B cell (primary cell): ENCODE data around the gene SHANK1. TPM values are rescaled to one million over a fixed set of nuclear protein-coding genes. Genes with fewer than 3 reads are reported as not detected.

Experiments
- polyA plus RNA-seq: library from polyadenylated mRNA; depleted of rRNA; stranded (reverse); fragments of >200 nt; gene quantifications from 2 replicates; pipeline ENCODE4 v1.2.3, GENCODE V29; 2012
- total RNA-seq, 2 donors: library from RNA; stranded (reverse); fragments of 120-200 nt in 1 of 2; gene quantifications; 1 replicate in 1 of 2; 2 replicates in 1 of 2; pipeline versions ENCODE4 v1.2.3 to v1.2.4, GENCODE V29; 2013 to 2022

Gene SHANK1
- total and polyA plus RNA-seq, 2 donors (not counting 1 experiment from before 2014, with no cell fraction given) = not detected

Other genes starting within 250 kb of the SHANK1 start
- gene EMC10, start 243.3 kb downstream of the SHANK1 start, total RNA-seq = 81.1 and 88.1 TPM in 2 replicates
- 51.1 and 54.4 TPM in 2 replicates for gene EMC10, start 243.3 kb downstream of the SHANK1 start, polyA plus RNA-seq
- 0.34 and 0.58 TPM in 2 replicates for gene GARIN5A, start 243.0 kb downstream of the SHANK1 start, total RNA-seq
- 0.22 and 0.37 TPM in 2 replicates for gene GARIN5A, start 243.0 kb downstream of the SHANK1 start, polyA plus RNA-seq
- 32.8 TPM in 2 replicates for gene JOSD2, start 208.6 kb downstream of the SHANK1 start, total RNA-seq
- 23.9 and 25.0 TPM in 2 replicates for gene JOSD2, start 208.6 kb downstream of the SHANK1 start, polyA plus RNA-seq
- not detected in 2 replicates for gene ASPDH, start 205.9 kb downstream of the SHANK1 start, total RNA-seq
- gene ASPDH, start 205.9 kb downstream of the SHANK1 start, polyA plus RNA-seq = not detected in 2 replicates
- gene LRRC4B, start 151.4 kb downstream of the SHANK1 start, total RNA-seq = not detected in 2 replicates
- gene LRRC4B, start 151.4 kb downstream of the SHANK1 start, polyA plus RNA-seq = 0.03 TPM in 1 of 2 replicates, not detected in the other
- 0.17 and 0.39 TPM in 2 replicates for gene SYT3, start 79.9 kb downstream of the SHANK1 start, total RNA-seq
- 0.09 TPM in 1 of 2 replicates, not detected in the other for gene SYT3, start 79.9 kb downstream of the SHANK1 start, polyA plus RNA-seq
- not detected in 2 replicates for gene C19orf81, start 70.4 kb downstream of the SHANK1 start, total RNA-seq
- gene C19orf81, start 70.4 kb downstream of the SHANK1 start, polyA plus RNA-seq = 0.37 TPM in 1 of 2 replicates, not detected in the other
- 0.34 and 0.52 TPM in 2 replicates for gene CLEC11A, start 3.6 kb upstream of the SHANK1 start, total RNA-seq
- gene CLEC11A, start 3.6 kb upstream of the SHANK1 start, polyA plus RNA-seq = 1.6 and 2.8 TPM in 2 replicates
- not detected in 2 replicates for gene GPR32, start 50.7 kb upstream of the SHANK1 start, total RNA-seq
- not detected in 2 replicates for gene GPR32, start 50.7 kb upstream of the SHANK1 start, polyA plus RNA-seq
- gene ACP4, start 70.6 kb upstream of the SHANK1 start, total RNA-seq = not detected in 2 replicates
- not detected in 2 replicates for gene ACP4, start 70.6 kb upstream of the SHANK1 start, polyA plus RNA-seq
- gene KLK1, start 104.0 kb upstream of the SHANK1 start, total RNA-seq = 15.2 and 16.9 TPM in 2 replicates
- 4.3 and 9.5 TPM in 2 replicates for gene KLK1, start 104.0 kb upstream of the SHANK1 start, polyA plus RNA-seq
- not detected in 2 replicates for gene KLK15, start 113.8 kb upstream of the SHANK1 start, total RNA-seq
- gene KLK15, start 113.8 kb upstream of the SHANK1 start, polyA plus RNA-seq = 0.07 TPM in 1 of 2 replicates, not detected in the other
- gene KLK3, start 135.1 kb upstream of the SHANK1 start, total RNA-seq = not detected in 2 replicates
- gene KLK3, start 135.1 kb upstream of the SHANK1 start, polyA plus RNA-seq = not detected in 2 replicates
- gene KLK2, start 153.6 kb upstream of the SHANK1 start, total RNA-seq = 1.7 TPM in 2 replicates
- gene KLK2, start 153.6 kb upstream of the SHANK1 start, polyA plus RNA-seq = 0.60 and 1.2 TPM in 2 replicates
- gene KLK4, start 191.6 kb upstream of the SHANK1 start, total RNA-seq = 0.52 and 1.00 TPM in 2 replicates
- gene KLK4, start 191.6 kb upstream of the SHANK1 start, polyA plus RNA-seq = 0.45 TPM in 1 of 2 replicates, not detected in the other
- gene KLK5, start 233.2 kb upstream of the SHANK1 start, total RNA-seq = not detected in 2 replicates
- not detected in 2 replicates for gene KLK5, start 233.2 kb upstream of the SHANK1 start, polyA plus RNA-seq
- gene KLK6, start 249.8 kb upstream of the SHANK1 start, total RNA-seq = not detected in 2 replicates
- not detected in 2 replicates for gene KLK6, start 249.8 kb upstream of the SHANK1 start, polyA plus RNA-seq